GM12878 (cell line): ENCODE measurements around the gene FHL3. TPM values are rescaled to one million over a fixed set of nuclear protein-coding genes. Genes with fewer than 3 reads are reported as not detected.

Experiments
- ATF3 ChIP-seq: IDR thresholded peaks from 2 replicates; pipeline ENCODE4 v1.6.1; 2011; ENCODE audit warnings: low read depth, mild to moderate bottlenecking, low read length, moderate library complexity, borderline replicate concordance; ENCODE audit errors: extremely low read depth
- CBX3 ChIP-seq: fragments of 200-600 bp; sonication (generic); IDR thresholded peaks from 2 replicates; pipeline ENCODE4 v1.6.1; 2016; ENCODE audit warnings: low read depth, borderline replicate concordance
- CUX1 ChIP-seq: IDR thresholded peaks from 2 replicates; pipeline ENCODE4 v1.6.1; 2012; ENCODE audit warnings: improper control_type of control experiment, low read depth, low read length; ENCODE audit not compliant: insufficient replicate concordance
- EED ChIP-seq: sonication (generic); IDR thresholded peaks from 2 replicates; pipeline ENCODE4 v1.6.1; 2016; ENCODE audit warnings: antibody characterized with exemption, low read depth
- EGR1 ChIP-seq, 2 experiments: IDR thresholded peaks; 1 replicate in 1 of 2; 2 replicates in 1 of 2; pipeline ENCODE4 v1.6.1; 2011 to 2012; ENCODE audit warnings: low read depth in 2 of 2, low read length in 2 of 2, borderline replicate concordance in 1 of 2, mild to moderate bottlenecking in 1 of 2, moderate library complexity in 1 of 2
- EP300 ChIP-seq, 2 experiments: fragments of 150-350 bp in 1 of 2; IDR thresholded peaks; 2 replicates each; pipeline ENCODE4 v1.6.1; 2011 to 2012; ENCODE audit warnings: low read depth in 2 of 2, low read length in 2 of 2, borderline replicate concordance in 1 of 2, improper control_type of control experiment in 1 of 2, inconsistent platforms in 1 of 2; ENCODE audit not compliant: control insufficient read depth in 1 of 2
- ESRRA ChIP-seq: IDR thresholded peaks from 2 replicates; pipeline ENCODE4 v1.6.1; 2012; ENCODE audit warnings: mild to moderate bottlenecking, low read length, improper control_type of control experiment
- IKZF1 ChIP-seq: fragments of 450-650 bp; conservative IDR thresholded peaks from 2 replicates; pipeline ENCODE4 v1.6.1; 2017; ENCODE audit warnings: antibody characterized with exemption, mild to moderate bottlenecking
- LARP7 ChIP-seq: fragments of 450-650 bp; IDR thresholded peaks from 2 replicates; pipeline ENCODE4 v1.6.1; 2017; ENCODE audit warnings: mild to moderate bottlenecking
- MAX ChIP-seq: IDR thresholded peaks from 2 replicates; pipeline ENCODE4 v1.6.1; 2012; ENCODE audit warnings: low read depth, low read length, improper control_type of control experiment
- NR2F1 ChIP-seq: fragments of 450-650 bp; conservative IDR thresholded peaks from 2 replicates; pipeline ENCODE4 v1.6.1; 2017; ENCODE audit warnings: mild to moderate bottlenecking
- POLR2A ChIP-seq: IDR thresholded peaks from 2 replicates; pipeline ENCODE4 v1.6.1; 2011; ENCODE audit warnings: low read depth, mild to moderate bottlenecking, low read length
- RAD51 ChIP-seq: fragments of 450-650 bp; IDR thresholded peaks from 2 replicates; pipeline ENCODE4 v1.6.1; 2016; ENCODE audit warnings: moderate library complexity, mild to moderate bottlenecking, inconsistent platforms
- ZNF687 ChIP-seq: fragments of 450-650 bp; IDR thresholded peaks from 2 replicates; pipeline ENCODE4 v1.6.1; 2017; ENCODE audit warnings: mild to moderate bottlenecking, moderate library complexity
- polyA plus RNA-seq, 11 experiments: library from polyadenylated mRNA; depleted of rRNA in 4 of 11; unstranded in 6 of 11; stranded (reverse) in 5 of 11; fragments of >200 nt; fragmentation: Nextera tagmentation in 4 of 11; fragmentation: Illumina TruSeq in 1 of 11; extraction: Ambion mirVana in 4 of 11; extraction: Trizol in 1 of 11; gene quantifications; 1 replicate in 1 of 11; 2 replicates in 10 of 11; pipeline versions ENCODE4 v1.2.1 to v1.2.3, GENCODE V29; 2011 to 2016; ENCODE audit warnings: inconsistent platforms in 2 of 11, missing spikeins in 2 of 11, low read depth in 1 of 11
- total RNA-seq, 4 experiments: library from RNA; depleted of rRNA in 3 of 4; stranded (reverse); fragments of >200 nt in 3 of 4; fragmentation: Illumina TruSeq in 1 of 4; extraction: Trizol in 1 of 4; gene quantifications; 2 replicates each; pipeline versions ENCODE4 v1.2.1 to v1.2.3, GENCODE V29; 2013 to 2021

FHL3 gene
- total and polyA plus RNA-seq, 10 of the 15 experiments (the other 5 are each of a cell fraction or from before 2014, with no cell fraction given): 0.26 to 13.9 (median 7.9) TPM

GRCh38 chr1:38005195-38006007 lies at the start of gene FHL3 (continued):
- TF ChIP-seq ZNF687 (peak; percentile 20; the same call in 1 of the 2 replicates), NR2F1 (peak; percentile 59), LARP7 (peak; percentile 57; the same call in 1 of the 2 replicates), EGR1 (IDR thresholded peaks at IDR 0.05; ENCODE audit: borderline replicate concordance in 1 of 2, low read depth in 2 of 2, low read length in 2 of 2) (peak in 1 of 2 experiments; percentile 70; a peak in 1 of 3 replicates), CUX1 (no peak), EED (no peak), ESRRA (no peak), IKZF1 (peak; percentile 53), RAD51 (no peak), CBX3 (no peak), EP300 (IDR thresholded peaks at IDR 0.05; ENCODE audit: borderline replicate concordance in 1 of 2, control insufficient read depth in 1 of 2, low read depth in 2 of 2, low read length in 2 of 2) (no peak), MAX (no peak), POLR2A (peak; percentile 79), ATF3 (no peak)
